Hepatic stellate cell (primary cell): ENCODE data around the gene AMBRA1.
A peak's percentile ranks its signal among the peaks of the same experiment; 100 is the strongest.
"Not testable (repeated sequence)": the region's sequence is repeated elsewhere in the genome, so short reads cannot be mapped to it uniquely, and the experiment has no call there.

Experiments used
- DNase-seq: peaks from one replicate; pipeline ENCODE4 v3.0.0; 2011; ENCODE audit warnings: low spot score

The AMBRA1 gene

GRCh38 chr11:46533396-46534100 lies 60.3 kb downstream of the AMBRA1 start:
- DNase-seq, result no peak

- DNase-seq, result no peak
Observed at GRCh38 chr11:46529928-46530574, 63.8 kb downstream of the AMBRA1 start.

DNA sequence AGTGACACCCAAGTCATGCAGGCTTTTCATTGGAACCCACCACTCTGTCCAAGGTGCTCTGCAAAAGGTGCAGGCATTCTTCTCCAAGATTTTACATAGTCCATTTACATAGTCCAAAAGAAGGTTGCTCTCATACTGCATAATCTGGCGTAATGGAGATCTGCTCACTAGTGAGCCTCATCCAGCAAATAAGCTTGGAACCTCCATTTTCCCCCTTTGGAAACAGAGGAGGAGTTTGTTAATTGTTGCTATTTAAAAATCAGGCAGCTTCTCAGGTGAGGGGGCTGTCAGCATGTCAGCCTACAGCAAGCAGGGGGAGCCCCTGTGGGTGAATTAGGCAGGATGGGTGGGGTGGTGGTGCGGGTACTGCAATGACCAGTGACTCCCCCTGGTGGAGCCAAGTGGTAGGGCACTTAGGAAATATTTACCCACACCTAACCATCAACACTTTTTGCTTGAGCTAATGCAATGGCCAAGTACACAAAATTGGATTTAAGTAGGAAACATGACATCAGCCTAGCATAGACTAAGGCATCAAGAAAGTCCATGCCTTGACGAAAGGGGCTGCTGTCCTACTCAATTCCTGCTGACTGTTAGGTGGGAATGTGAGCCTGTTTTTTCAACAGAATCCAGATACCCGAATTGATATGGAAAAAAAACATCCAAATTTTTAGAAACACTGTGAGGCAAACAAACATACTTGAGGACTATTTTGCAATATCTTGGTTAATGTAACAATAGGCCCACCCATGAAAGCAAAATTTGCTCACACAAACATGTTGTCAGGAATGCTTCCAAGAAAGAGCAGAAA lies 64.5 kb downstream of the AMBRA1 start:
- DNase-seq, result peak; percentile 75

DNA sequence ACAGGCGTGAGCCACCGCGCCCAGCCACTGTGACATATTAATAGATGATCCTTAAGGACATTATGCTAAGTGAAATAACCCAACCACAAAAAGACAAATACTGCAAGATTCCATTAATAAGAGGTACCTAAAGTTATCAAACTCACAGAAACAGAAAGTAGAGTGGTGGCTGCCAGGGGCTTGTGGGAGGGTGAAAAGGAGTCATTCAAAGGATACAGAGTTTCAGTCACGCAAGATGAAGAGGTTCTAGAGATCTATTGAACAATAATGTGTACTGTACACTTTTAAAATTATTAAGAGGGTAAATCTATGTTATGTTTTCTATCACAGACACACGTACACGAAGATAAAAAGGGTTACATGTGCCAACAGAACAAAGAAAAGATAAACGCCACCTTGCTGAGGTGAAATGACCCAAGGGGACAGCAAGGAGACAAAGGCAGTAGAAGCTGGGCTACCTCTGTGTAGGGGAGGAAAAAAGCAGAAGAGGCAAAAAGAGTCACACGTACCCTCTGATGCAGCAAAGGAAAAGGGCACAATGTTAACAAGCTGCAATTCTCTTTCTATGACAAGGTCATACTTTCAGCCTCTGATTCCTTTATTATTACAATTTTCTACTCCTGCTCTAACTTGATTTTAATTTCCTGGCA lies 65.3 kb downstream of the AMBRA1 start:
- no peak for DNase-seq

- no peak for DNase-seq
Observed at GRCh38 chr11:46527591-46528130, 66.2 kb downstream of the AMBRA1 start.

GRCh38 chr11:46526216-46527215 lies 67.3 kb downstream of the AMBRA1 start:
- no peak for DNase-seq

DNA sequence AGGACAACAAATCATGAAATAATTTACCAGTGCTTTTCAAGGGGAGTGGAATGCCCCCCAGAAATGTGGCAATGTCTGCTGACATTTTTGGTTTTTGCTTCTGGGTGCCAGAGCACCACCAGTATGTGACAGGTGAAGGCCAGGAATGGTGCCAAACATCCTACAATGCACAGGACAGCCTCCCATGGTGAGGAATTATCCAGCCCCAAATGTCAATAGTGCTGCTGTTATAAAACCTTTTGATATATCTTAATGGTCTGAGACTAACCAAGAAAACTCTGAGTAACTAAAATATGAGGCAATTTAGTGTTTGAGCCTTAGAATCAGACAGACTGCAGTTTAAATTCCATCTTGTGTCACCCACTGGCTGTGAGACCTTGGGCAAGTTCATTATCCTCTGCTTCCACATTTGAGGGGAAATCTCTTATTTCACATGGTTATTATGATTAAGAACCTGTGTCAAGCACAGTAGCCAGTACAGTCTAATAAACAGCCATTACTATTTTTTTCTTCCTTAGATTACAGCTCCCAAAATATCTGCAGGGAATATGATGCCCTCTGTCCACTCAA lies 69.5 kb downstream of the AMBRA1 start:
- no peak for DNase-seq

GRCh38 chr11:46523290-46523689 lies 70.5 kb downstream of the AMBRA1 start:
- DNase-seq, result no peak

GRCh38 chr11:46522682-46523281 lies 71.0 kb downstream of the AMBRA1 start:
- no peak for DNase-seq

DNA sequence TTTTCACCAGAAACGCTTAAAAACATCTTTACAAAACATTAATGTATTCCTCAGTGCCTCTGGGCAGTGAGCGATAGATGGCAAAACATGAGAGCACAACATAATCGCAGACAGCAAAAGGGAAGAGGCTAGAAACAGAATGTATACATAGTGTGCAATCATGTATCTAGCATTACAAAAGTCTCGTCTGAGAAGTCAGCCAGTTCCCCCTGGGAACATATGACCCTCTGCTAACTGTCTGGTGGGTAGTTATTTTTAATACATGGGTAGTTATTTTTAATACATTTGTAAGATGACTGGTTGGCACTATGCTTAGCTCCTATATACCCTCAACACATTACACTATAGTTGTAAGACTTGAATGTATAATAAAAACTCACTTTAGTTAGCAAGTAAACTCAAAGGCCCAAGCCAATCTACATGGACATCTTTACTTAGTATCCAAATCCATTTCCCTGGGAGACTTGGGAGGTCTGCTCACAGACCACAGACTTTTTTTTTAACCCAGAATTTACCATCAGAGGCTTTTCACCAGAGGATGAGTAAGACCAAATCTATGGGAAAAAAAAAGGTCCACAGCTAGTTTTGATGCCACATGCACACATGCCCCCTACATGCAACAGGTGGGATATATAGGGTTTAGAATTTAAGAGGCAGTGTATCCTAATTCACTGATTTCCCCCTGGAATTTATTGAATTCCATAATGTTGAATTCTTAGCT lies 71.7 kb downstream of the AMBRA1 start:
- peak; percentile 26 for DNase-seq

DNA sequence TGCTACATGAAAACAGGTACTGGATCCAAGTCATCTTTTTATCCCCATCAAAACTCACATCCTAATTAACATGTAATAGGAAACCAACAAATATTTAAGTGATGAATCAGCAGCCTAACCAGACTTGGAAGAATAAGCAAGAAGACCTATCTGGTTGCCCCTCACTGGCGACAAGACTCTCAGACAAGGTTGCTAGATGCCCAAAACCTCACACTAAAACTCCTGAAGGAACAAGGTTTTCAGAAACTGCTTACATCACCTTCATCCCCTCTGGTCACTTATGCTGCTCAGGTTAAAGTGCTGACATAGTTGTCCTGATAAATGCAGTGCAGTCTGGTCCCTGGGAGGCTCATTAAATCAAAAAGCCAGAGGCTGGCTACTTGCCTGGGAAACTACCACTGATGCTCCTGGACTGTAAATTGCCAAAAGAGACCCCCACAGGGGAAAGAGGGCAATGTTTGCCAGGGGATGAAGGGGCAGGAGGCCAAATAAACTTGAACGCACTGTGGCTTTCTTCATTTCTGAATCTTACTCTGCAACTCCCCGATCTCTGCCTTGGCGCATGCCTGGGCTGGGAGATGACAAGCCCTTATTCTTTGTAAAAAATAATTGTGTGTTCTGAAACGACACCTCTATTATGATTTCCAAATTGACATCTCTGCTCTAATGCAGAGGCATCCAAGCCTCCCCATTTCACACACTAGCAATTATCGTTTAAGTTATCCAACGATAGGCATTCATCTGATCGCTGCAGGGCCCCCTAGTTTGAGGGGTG lies 72.7 kb downstream of the AMBRA1 start:
- DNase-seq, result peak; percentile 27

DNA sequence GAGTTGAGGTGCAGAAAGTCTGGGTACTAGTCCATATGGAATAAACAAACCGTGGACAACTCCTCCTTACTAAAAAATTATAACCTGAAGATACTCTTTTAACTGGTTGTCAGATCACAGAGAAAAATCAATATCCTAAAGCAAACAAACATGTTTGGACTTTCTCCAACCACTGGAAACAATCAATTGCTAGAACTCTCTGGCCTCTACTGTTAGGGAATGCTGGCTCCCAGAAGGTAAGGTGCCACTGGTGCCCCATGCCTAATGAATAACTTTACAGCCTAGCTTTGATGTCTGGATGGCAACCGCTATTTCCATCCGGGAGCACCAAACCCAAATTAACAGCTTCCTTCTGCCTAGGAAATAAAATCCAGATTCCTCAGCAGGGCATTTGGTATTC lies 74.5 kb downstream of the AMBRA1 start:
- DNase-seq, result no peak

DNA sequence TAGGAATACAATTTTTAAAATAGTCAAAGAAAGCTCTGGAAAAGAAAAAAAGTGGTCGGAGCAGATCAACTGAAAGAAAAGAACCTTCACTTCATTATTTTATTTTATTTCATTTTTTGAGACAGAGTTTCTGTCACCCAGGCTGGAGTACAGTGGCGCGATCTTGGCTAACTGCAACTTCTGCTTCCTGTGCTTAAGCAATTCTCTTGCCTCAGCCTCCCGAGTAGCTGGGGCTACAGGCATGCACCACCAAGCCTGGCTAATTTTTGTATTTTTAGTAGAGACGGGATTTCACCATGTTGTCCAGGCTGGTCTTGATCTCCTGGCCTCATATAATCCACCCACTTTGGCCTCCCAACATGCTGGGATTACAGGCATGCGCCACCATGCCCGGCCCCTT lies 74.9 kb downstream of the AMBRA1 start:
- not testable (repeated sequence) for DNase-seq

GRCh38 chr11:46514370-46514769 lies 79.5 kb downstream of the AMBRA1 start:
- no peak for DNase-seq

GRCh38 chr11:46513934-46514342 lies 79.9 kb downstream of the AMBRA1 start:
- DNase-seq, result no peak

DNA sequence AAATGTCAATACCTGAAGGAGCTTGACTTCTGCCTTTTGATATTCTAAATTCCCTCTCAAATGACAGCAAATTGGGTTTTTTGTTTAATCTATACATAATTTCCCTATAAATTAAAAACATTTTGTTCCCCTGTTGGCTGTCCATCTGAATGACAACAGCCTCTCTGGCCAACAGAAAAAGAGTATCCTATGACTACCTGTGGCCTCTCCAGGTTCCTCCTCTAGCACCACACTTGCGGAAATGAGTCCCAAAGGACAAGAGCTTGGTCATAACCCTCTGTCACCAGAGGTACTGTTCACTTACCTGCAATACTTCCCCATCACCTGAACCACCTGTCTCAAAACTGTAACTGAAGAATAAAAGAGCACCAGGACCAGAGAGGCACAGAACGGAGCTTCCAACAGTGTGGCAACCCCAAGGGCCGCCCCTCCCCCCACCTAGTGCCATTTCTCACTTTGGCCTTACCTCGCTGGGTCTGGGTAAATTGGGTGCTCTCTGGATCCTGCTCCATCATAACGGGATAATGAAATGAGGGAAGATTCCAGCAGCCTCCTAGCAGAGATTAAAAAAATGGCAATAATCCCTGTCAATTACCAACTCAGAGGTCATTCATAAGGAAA lies 81.5 kb downstream of the AMBRA1 start:
- no peak for DNase-seq

GRCh38 chr11:46511342-46511741 lies 82.5 kb downstream of the AMBRA1 start:
- DNase-seq, result no peak

DNA sequence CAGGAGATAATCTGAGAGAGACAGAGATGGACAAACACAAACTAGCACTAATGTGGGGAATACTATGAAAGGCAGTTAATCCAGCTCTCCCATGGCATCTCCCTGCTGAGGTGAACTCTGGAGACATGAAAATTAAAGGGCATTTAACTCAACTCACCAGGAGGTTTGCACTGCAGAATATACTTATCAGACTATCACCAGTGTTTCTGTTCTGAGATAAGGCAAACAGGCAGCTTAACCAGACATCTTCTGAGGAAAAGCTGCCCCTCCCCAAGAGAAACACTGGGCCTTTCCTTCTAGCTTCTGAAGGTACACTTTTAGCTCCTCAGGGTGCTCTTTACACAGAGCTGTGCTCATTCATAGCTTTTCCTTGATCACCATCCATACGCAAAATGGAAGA lies 85.5 kb downstream of the AMBRA1 start:
- no peak for DNase-seq
